IMR-90 (cell line): ENCODE measurements around the gene UBR4. TPM values are rescaled to one million over a fixed set of nuclear protein-coding genes. Genes with fewer than 3 reads are reported as not detected.

ENCODE experiments used
- ATAC-seq: fragments of 200-7000 bp; cut with Tn5 transposase; 2 replicates; pipeline ENCODE4 v1.9.1; 2020; ENCODE audit warnings: low read depth, mild to moderate bottlenecking, moderate library complexity
- BruUV-seq: library from RNA; stranded (reverse); fragments of 400-500 nt; replicated peaks from 2 replicates; lab custom pipeline; 2021; lab: Mats Ljungman, UMichigan
- CTCF ChIA-PET: fragments of 300-600 bp; formaldehyde crosslinking; extraction: SDS; loops from one replicate; lab custom pipeline; 2021; ENCODE audit warnings: antibody characterized with exemption; lab: Yijun Ruan, JAX
- POLR2A ChIA-PET: fragments of 300-600 bp; sonication (Branson Sonifier 250); formaldehyde crosslinking; loops from one replicate; lab custom pipeline; 2022; ENCODE audit warnings: antibody characterized with exemption; ENCODE audit not compliant: unreplicated experiment; lab: Charles Lee
- DNase-seq: peaks from one replicate; pipeline ENCODE4 v3.0.0; 2013
- H2AFZ ChIP-seq: replicated peaks from 2 replicates; pipeline ENCODE3; 2013; ENCODE audit warnings: low read length, mild to moderate bottlenecking; ENCODE audit not compliant: poor library complexity
- H2AK5ac ChIP-seq: 2 replicates; pipeline ENCODE4 v1.6.1; 2013; ENCODE audit warnings: low read depth, low read length, inconsistent platforms
- H2AK9ac ChIP-seq: replicated peaks from 2 replicates; pipeline ENCODE3; 2013; ENCODE audit warnings: mild to moderate bottlenecking, low read depth, low read length, moderate library complexity; ENCODE audit not compliant: poor library complexity
- H2BK120ac ChIP-seq: 2 replicates; pipeline ENCODE4 v1.6.1; 2013; ENCODE audit warnings: low read depth, low read length, inconsistent platforms
- H2BK15ac ChIP-seq: 3 replicates; pipeline ENCODE4 v1.6.1; 2013; ENCODE audit warnings: low read depth, low read length, inconsistent platforms
- H2BK20ac ChIP-seq: 2 replicates; pipeline ENCODE4 v1.6.1; 2013; ENCODE audit warnings: low read depth, mild to moderate bottlenecking, inconsistent platforms, low read length, moderate library complexity
- H2BK5ac ChIP-seq: 2 replicates; pipeline ENCODE4 v1.6.1; 2013; ENCODE audit warnings: mild to moderate bottlenecking, low read depth, low read length, inconsistent platforms; ENCODE audit not compliant: poor library complexity, severe bottlenecking
- H3K14ac ChIP-seq: replicated peaks from 2 replicates; pipeline ENCODE4 v1.6.1; 2013; ENCODE audit warnings: low read depth, low read length, inconsistent platforms
- H3K18ac ChIP-seq: 2 replicates; pipeline ENCODE4 v1.6.1; 2013; ENCODE audit warnings: low read depth, low read length, control low read depth
- H3K23ac ChIP-seq: 2 replicates; pipeline ENCODE4 v1.6.1; 2013; ENCODE audit warnings: low read depth, low read length, inconsistent platforms
- H3K27ac ChIP-seq: 2 replicates; pipeline ENCODE4 v1.5.1; 2013; ENCODE audit warnings: mild to moderate bottlenecking, control low read depth, low read length; ENCODE audit not compliant: insufficient read depth
- H3K27me3 ChIP-seq: 2 replicates; pipeline ENCODE4 v1.6.1; 2013; ENCODE audit warnings: low read length; ENCODE audit not compliant: control insufficient read depth, insufficient read depth
- H3K36me3 ChIP-seq: 2 replicates; pipeline ENCODE4 v1.6.1; 2013; ENCODE audit warnings: low read length, mixed read lengths; ENCODE audit not compliant: control insufficient read depth, insufficient read depth
- H3K4ac ChIP-seq: 2 replicates; pipeline ENCODE4 v1.6.1; 2013; ENCODE audit warnings: low read depth, low read length, inconsistent platforms
- H3K4me1 ChIP-seq: 2 replicates; pipeline ENCODE4 v1.6.1; 2013; ENCODE audit warnings: low read length, mixed read lengths; ENCODE audit not compliant: control insufficient read depth, insufficient read depth
- H3K4me2 ChIP-seq: 2 replicates; pipeline ENCODE4 v1.6.1; 2013; ENCODE audit warnings: low read depth, mild to moderate bottlenecking, control low read depth, low read length, moderate library complexity
- H3K4me3 ChIP-seq: 2 replicates; pipeline ENCODE4 v1.5.1; 2013; ENCODE audit warnings: low read depth, mild to moderate bottlenecking, control low read depth, low read length, moderate library complexity; ENCODE audit not compliant: insufficient read depth
- H3K56ac ChIP-seq: 2 replicates; pipeline ENCODE4 v1.6.1; 2013; ENCODE audit warnings: low read length, inconsistent platforms; ENCODE audit not compliant: insufficient read depth; ENCODE audit errors: extremely low read depth
- H3K79me1 ChIP-seq, 2 experiments: 2 replicates each; pipeline ENCODE4 v1.6.1; 2013; ENCODE audit warnings: low read length in 2 of 2, inconsistent platforms in 1 of 2, low read depth in 1 of 2
- H3K9ac ChIP-seq: 2 replicates; pipeline ENCODE4 v1.6.1; 2013; ENCODE audit warnings: low read depth, low read length, control low read depth
- H3K9me1 ChIP-seq: 2 replicates; pipeline ENCODE4 v1.6.1; 2013; ENCODE audit warnings: low read length, inconsistent platforms; ENCODE audit not compliant: insufficient read depth
- H3K9me3 ChIP-seq: 2 replicates; pipeline ENCODE4 v1.6.1; 2013; ENCODE audit warnings: low read length; ENCODE audit not compliant: control insufficient read depth, insufficient read depth
- H4K20me1 ChIP-seq: 2 replicates; pipeline ENCODE4 v1.6.1; 2013; ENCODE audit warnings: low read length, inconsistent platforms; ENCODE audit not compliant: insufficient read depth
- H4K5ac ChIP-seq: 2 replicates; pipeline ENCODE4 v1.6.1; 2013; ENCODE audit warnings: mild to moderate bottlenecking, low read depth, low read length, control low read depth
- H4K8ac ChIP-seq, 2 experiments: 2 replicates each; pipeline ENCODE4 v1.6.1; 2013; ENCODE audit warnings: low read depth in 2 of 2, low read length in 2 of 2, control low read depth in 1 of 2, inconsistent platforms in 1 of 2
- H4K91ac ChIP-seq: 2 replicates; pipeline ENCODE4 v1.6.1; 2013; ENCODE audit warnings: low read depth, low read length, inconsistent platforms; ENCODE audit not compliant: insufficient read depth
- BHLHE40 ChIP-seq: fragments of 150-350 bp; IDR thresholded peaks from 2 replicates; pipeline ENCODE4 v1.6.1; 2016; ENCODE audit warnings: mild to moderate bottlenecking, low read depth, low read length
- CEBPB ChIP-seq: IDR thresholded peaks from 2 replicates; pipeline ENCODE4 v1.6.1; 2012; ENCODE audit warnings: low read depth, low read length, improper control_type of control experiment
- FOS ChIP-seq: fragments of 150-350 bp; IDR thresholded peaks from 2 replicates; pipeline ENCODE4 v1.6.1; 2016; ENCODE audit warnings: low read depth, low read length
- MAZ ChIP-seq: IDR thresholded peaks from 2 replicates; pipeline ENCODE4 v1.6.1; 2012; ENCODE audit warnings: low read depth, mild to moderate bottlenecking, low read length, improper control_type of control experiment, moderate library complexity, borderline replicate concordance
- MXI1 ChIP-seq: IDR thresholded peaks from 2 replicates; pipeline ENCODE4 v1.6.1; 2012; ENCODE audit warnings: low read depth, mild to moderate bottlenecking, low read length, moderate library complexity, borderline replicate concordance
- NFE2L2 ChIP-seq: fragments of 150-350 bp; IDR thresholded peaks from 2 replicates; pipeline ENCODE4 v1.6.1; 2016; ENCODE audit warnings: low read depth, mild to moderate bottlenecking, low read length
- POLR2A ChIP-seq: IDR thresholded peaks from 2 replicates; pipeline ENCODE4 v1.6.1; 2012; ENCODE audit warnings: mild to moderate bottlenecking, low read depth, low read length
- RCOR1 ChIP-seq: IDR thresholded peaks from 2 replicates; pipeline ENCODE4 v1.6.1; 2012; ENCODE audit warnings: mild to moderate bottlenecking, low read length, improper control_type of control experiment; ENCODE audit not compliant: insufficient replicate concordance
- RFX5 ChIP-seq: IDR thresholded peaks from 2 replicates; pipeline ENCODE4 v1.8.0; 2012; ENCODE audit warnings: low read depth, mild to moderate bottlenecking, low read length, moderate library complexity
- SMC3 ChIP-seq: fragments of 150-350 bp; IDR thresholded peaks from 2 replicates; pipeline ENCODE4 v1.6.1; 2016; ENCODE audit warnings: low read depth, mild to moderate bottlenecking, antibody characterized with exemption, low read length, moderate library complexity
- WGBS, 2 experiments: methylation state at CpG; one replicate each; pipeline versions ENCODE4 v1.1.5 to v1.1.7; 2013; ENCODE audit warnings: missing lambda C conversion rate in 2 of 2; ENCODE audit not compliant: insufficient read length in 1 of 2; ENCODE audit errors: extremely low coverage in 2 of 2; 5-methylcytosine and 5-hydroxymethylcytosine counted together
- dilution Hi-C: fragments of 300-500 bp; cut with HindIII; formaldehyde crosslinking; loops from one replicate; pipeline ENCODE4 v1.14.3; 2018; ENCODE audit warnings: low sequenced_read_pairs; ENCODE audit not compliant: unreplicated experiment
- in situ Hi-C: fragments of 300-500 bp; cut with MboI; formaldehyde crosslinking; loops from 3 replicates; pipeline ENCODE4 v1.14.3; 2019; ENCODE audit warnings: low sequenced_read_pairs, inconsistent platforms, mixed read lengths
- intact Hi-C: fragments of 100-400 bp; cut with micrococcal nuclease; formaldehyde crosslinking; loops from 2 replicates; pipeline ENCODE4 v1.10.0; 2022
- polyA plus RNA-seq, 3 experiments: library from polyadenylated mRNA; depleted of rRNA; stranded (reverse); fragments of >200 nt; gene quantifications; 2 replicates each; pipeline ENCODE4 v1.2.3, GENCODE V29; 2012; ENCODE audit warnings: low replicate concordance in 1 of 3
- total RNA-seq: library from RNA; depleted of rRNA; stranded (reverse); fragments of >200 nt; gene quantifications from 2 replicates; pipeline ENCODE4 v1.2.3, GENCODE V29; 2012
- TF ChIP-seq, protein P1 (sequence below): conservative IDR thresholded peaks from 2 replicates; pipeline ENCODE4 v1.5.1; 2012; ENCODE audit warnings: mild to moderate bottlenecking, low read depth, low read length, improper control_type of control experiment
- TF ChIP-seq, protein P2 (sequence below): fragments of 150-350 bp; IDR thresholded peaks from 2 replicates; pipeline ENCODE4 v1.6.1; 2016; ENCODE audit warnings: low read depth, mild to moderate bottlenecking, low read length, moderate library complexity, borderline replicate concordance
- TF ChIP-seq, protein P3 (sequence below): fragments of 150-350 bp; IDR thresholded peaks from 2 replicates; pipeline ENCODE4 v1.6.1; 2017; ENCODE audit warnings: mild to moderate bottlenecking, antibody characterized with exemption, low read length, low read depth

Gene UBR4
- total and polyA plus RNA-seq, 2 of the 4 experiments (the other 2 are of a cell fraction) = 87.8 to 121 TPM

DNA sequence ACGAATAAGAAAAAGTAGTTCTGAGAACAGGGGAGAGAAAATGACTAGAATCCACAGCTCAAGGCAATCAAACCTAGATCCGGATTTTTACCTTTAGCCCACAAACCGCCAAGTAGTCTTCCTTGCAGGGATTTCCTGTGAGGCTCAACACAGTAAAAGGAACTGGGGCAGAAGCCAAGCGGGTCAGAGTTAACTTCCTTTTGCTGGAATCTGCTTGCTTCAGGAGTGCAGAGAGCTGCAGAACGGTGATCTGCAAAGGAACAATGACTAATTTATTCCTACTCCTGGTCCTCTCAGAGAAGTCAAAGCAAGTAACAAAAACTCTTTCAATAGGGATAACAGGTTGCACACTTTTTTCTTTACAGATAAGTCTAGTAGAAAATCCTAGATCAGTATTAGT, 53.4 kb downstream of the UBR4 start:
- Histone ChIP-seq H4K8ac (no peak overlapping the region), H3K79me1 (peaks cover 36 to 47% of the 10 kb centered on the region in 2 experiments), H3K23ac (no peak overlapping the region), H3K27ac (no peak overlapping the region), H4K5ac (no peak overlapping the region), H2AK5ac (no peak overlapping the region), H2BK5ac (no peak overlapping the region), H4K91ac (no peak overlapping the region), H3K9me3 (no peaks in the 10 kb centered on the region), H3K56ac (no peak overlapping the region), H3K27me3 (no peaks in the 10 kb centered on the region), H2BK15ac (no peak overlapping the region), H3K9me1 (peaks cover 6% of the 10 kb centered on the region; the same call in 1 of the 2 replicates), H4K20me1 (no peaks in the 10 kb centered on the region), H2BK20ac (no peak overlapping the region), H3K4me3 (no peak overlapping the region), H3K4ac (no peak overlapping the region), H3K4me2 (no peak overlapping the region), H2AFZ (no peak overlapping the region), H2BK120ac (no peak overlapping the region), H3K18ac (no peak overlapping the region), H2AK9ac (no peak overlapping the region), H3K9ac (no peak overlapping the region), H3K4me1 (no peaks in the 10 kb centered on the region), H3K14ac (no peak overlapping the region), H3K36me3 (peaks cover 81% of the 10 kb centered on the region)
- in situ Hi-C loops = loop anchor here (10.0 kb wide), 1 partner anchor 52 kb away; no protein-coding TSS in a partner anchor
- BruUV-seq = no TSS peak
- ChIA-PET POLR2A (no interaction called here), CTCF (no interaction called here)
- TF ChIP-seq CEBPB (no peak), MXI1 (no peak), FOS (no peak), MAZ (no peak), POLR2A (no peak), BHLHE40 (no peak), NFE2L2 (no peak), RCOR1 (no peak), RFX5 (no peak), SMC3 (no peak)
- TF ChIP-seq, protein P1, sequence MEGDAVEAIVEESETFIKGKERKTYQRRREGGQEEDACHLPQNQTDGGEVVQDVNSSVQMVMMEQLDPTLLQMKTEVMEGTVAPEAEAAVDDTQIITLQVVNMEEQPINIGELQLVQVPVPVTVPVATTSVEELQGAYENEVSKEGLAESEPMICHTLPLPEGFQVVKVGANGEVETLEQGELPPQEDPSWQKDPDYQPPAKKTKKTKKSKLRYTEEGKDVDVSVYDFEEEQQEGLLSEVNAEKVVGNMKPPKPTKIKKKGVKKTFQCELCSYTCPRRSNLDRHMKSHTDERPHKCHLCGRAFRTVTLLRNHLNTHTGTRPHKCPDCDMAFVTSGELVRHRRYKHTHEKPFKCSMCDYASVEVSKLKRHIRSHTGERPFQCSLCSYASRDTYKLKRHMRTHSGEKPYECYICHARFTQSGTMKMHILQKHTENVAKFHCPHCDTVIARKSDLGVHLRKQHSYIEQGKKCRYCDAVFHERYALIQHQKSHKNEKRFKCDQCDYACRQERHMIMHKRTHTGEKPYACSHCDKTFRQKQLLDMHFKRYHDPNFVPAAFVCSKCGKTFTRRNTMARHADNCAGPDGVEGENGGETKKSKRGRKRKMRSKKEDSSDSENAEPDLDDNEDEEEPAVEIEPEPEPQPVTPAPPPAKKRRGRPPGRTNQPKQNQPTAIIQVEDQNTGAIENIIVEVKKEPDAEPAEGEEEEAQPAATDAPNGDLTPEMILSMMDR = no peak
- TF ChIP-seq, protein P2, sequence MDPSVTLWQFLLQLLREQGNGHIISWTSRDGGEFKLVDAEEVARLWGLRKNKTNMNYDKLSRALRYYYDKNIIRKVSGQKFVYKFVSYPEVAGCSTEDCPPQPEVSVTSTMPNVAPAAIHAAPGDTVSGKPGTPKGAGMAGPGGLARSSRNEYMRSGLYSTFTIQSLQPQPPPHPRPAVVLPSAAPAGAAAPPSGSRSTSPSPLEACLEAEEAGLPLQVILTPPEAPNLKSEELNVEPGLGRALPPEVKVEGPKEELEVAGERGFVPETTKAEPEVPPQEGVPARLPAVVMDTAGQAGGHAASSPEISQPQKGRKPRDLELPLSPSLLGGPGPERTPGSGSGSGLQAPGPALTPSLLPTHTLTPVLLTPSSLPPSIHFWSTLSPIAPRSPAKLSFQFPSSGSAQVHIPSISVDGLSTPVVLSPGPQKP = no peak
- TF ChIP-seq, protein P3, sequence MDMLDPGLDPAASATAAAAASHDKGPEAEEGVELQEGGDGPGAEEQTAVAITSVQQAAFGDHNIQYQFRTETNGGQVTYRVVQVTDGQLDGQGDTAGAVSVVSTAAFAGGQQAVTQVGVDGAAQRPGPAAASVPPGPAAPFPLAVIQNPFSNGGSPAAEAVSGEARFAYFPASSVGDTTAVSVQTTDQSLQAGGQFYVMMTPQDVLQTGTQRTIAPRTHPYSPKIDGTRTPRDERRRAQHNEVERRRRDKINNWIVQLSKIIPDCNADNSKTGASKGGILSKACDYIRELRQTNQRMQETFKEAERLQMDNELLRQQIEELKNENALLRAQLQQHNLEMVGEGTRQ = no peak
- dilution Hi-C loops = no loop called here
- DNase-seq (peak; percentile 44), ATAC-seq (no peak)
- WGBS, 2 experiments = no CpG with 5 or more reads among the region's 5 CpGs
- intact Hi-C loops = no loop called here
